HepG2 (cell line): ENCODE results near the gene TCEA3. TPM values are rescaled to one million over a fixed set of nuclear protein-coding genes. Genes with fewer than 3 reads are reported as not detected.
A peak's percentile ranks its signal among the peaks of the same experiment; 100 is the strongest.

Source experiments
- CBFB ChIP-seq: sonication (generic); formaldehyde crosslinking; IDR thresholded peaks from 2 replicates; pipeline ENCODE4 v1.4.0; 2020; ENCODE audit warnings: missing genetic modification reagents
- HES4 ChIP-seq: sonication (generic); formaldehyde crosslinking; IDR thresholded peaks from 2 replicates; pipeline ENCODE4 v1.9.0; 2021; ENCODE audit warnings: mild to moderate bottlenecking, missing genetic modification reagents, borderline replicate concordance
- SAP130 ChIP-seq: IDR thresholded peaks from 2 replicates; pipeline ENCODE4 v1.6.1; 2016; ENCODE audit warnings: low read depth
- SRSF1 ChIP-seq: fragments of 200-400 bp; formaldehyde crosslinking; optimal IDR thresholded peaks from 2 replicates; pipeline ENCODE3; 2017; ENCODE audit warnings: mild to moderate bottlenecking, low read depth, low read length, moderate library complexity
- ZMYM4 ChIP-seq: sonication (generic); formaldehyde crosslinking; IDR thresholded peaks from 2 replicates; pipeline ENCODE4 v1.8.1; 2023; ENCODE audit warnings: mild to moderate bottlenecking, missing genetic modification reagents
- ZNF264 ChIP-seq: sonication (generic); formaldehyde crosslinking; IDR thresholded peaks from 2 replicates; pipeline ENCODE4 v1.4.0; 2020; ENCODE audit warnings: missing genetic modification reagents
- polyA plus RNA-seq, 8 experiments: library from polyadenylated mRNA; depleted of rRNA in 3 of 8; stranded (reverse) in 7 of 8; unstranded in 1 of 8; fragments of >200 nt; fragmentation: Illumina TruSeq in 4 of 8; extraction: Trizol in 4 of 8; gene quantifications; 2 replicates each; pipeline versions ENCODE4 v1.2.1 to v1.2.3, GENCODE V29; 2011 to 2016; ENCODE audit warnings: low read depth in 4 of 8, missing spikeins in 1 of 8, mixed read lengths in 1 of 8; ENCODE audit not compliant: insufficient read depth in 1 of 8
- total RNA-seq, 5 experiments: library from RNA; depleted of rRNA; stranded (reverse); fragments of >200 nt; fragmentation: Illumina TruSeq; extraction: Trizol; gene quantifications; 2 replicates each; pipeline ENCODE4 v1.2.3, GENCODE V29; 2016; ENCODE audit warnings: low read depth in 1 of 5
- TF ChIP-seq, protein P1 (sequence below), 2 experiments: sonication (generic) in 1 of 2; formaldehyde crosslinking in 1 of 2; IDR thresholded peaks; 2 replicates each; pipeline versions ENCODE4 v1.6.1 to v1.9.0; 2014 to 2022; ENCODE audit warnings: antibody characterized with exemption in 1 of 2, borderline replicate concordance in 1 of 2, inconsistent platforms in 1 of 2, low read depth in 1 of 2, missing genetic modification reagents in 1 of 2
- TF ChIP-seq, protein P2 (sequence below): sonication (generic); formaldehyde crosslinking; IDR thresholded peaks from 2 replicates; pipeline ENCODE4 v1.8.1; 2022; ENCODE audit warnings: low read depth, mild to moderate bottlenecking, missing genetic modification reagents
- TF ChIP-seq, protein P3 (sequence below): IDR thresholded peaks from 2 replicates; pipeline ENCODE4 v1.4.0; 2020; ENCODE audit warnings: mild to moderate bottlenecking, missing genetic modification reagents
- TF ChIP-seq, protein P4 (sequence below): IDR thresholded peaks from 2 replicates; pipeline ENCODE4 v1.6.1; 2016; ENCODE audit warnings: control low read depth
- TF ChIP-seq, protein P5 (sequence below): IDR thresholded peaks from 2 replicates; pipeline ENCODE4 v1.6.1; 2016

TCEA3 gene
- total and polyA plus RNA-seq, 2 of the 13 experiments (the other 11 are each of a cell fraction or from before 2014, with no cell fraction given), result 55.5 to 84.6 TPM

DNA sequence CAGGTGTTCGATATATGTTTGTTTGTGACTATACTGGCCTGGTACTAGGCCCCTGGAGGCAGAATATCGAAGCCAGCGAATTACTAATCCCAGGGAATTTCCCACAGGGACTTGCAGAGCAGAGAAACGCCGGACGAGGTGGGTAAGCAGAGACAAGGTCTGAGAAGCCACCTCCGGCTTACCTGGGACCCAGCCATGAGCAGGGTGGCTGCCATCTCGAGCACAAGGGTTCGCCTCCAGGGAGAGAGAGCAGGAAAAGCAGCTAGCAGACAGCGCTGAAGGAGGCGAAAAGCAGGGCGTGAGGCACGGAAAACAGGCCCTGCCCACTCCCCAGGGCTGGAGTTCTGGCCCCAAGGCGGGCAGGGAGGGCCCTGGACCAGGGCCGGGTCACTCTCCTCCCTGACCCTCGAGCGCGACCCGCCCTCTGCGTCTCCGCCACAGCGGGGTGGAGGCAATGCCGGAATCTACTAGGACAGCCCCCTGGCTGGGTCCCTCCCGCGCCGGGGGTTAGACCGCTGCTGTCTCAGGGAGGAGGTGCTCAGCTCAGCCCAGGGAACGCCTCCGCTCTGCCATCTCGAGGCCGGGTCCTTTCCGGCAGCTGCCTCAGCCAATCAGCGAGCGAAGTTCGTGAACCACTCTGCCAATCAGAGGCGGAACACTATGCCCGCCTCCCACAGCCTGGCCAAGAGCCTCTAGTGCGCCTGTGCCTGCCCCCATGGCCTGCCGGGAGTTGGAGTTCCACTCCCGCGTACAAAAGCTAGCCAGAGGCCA, 56.6 kb downstream of the TCEA3 start (continued):
- TF ChIP-seq, protein P1, sequence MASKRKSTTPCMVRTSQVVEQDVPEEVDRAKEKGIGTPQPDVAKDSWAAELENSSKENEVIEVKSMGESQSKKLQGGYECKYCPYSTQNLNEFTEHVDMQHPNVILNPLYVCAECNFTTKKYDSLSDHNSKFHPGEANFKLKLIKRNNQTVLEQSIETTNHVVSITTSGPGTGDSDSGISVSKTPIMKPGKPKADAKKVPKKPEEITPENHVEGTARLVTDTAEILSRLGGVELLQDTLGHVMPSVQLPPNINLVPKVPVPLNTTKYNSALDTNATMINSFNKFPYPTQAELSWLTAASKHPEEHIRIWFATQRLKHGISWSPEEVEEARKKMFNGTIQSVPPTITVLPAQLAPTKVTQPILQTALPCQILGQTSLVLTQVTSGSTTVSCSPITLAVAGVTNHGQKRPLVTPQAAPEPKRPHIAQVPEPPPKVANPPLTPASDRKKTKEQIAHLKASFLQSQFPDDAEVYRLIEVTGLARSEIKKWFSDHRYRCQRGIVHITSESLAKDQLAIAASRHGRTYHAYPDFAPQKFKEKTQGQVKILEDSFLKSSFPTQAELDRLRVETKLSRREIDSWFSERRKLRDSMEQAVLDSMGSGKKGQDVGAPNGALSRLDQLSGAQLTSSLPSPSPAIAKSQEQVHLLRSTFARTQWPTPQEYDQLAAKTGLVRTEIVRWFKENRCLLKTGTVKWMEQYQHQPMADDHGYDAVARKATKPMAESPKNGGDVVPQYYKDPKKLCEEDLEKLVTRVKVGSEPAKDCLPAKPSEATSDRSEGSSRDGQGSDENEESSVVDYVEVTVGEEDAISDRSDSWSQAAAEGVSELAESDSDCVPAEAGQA (IDR thresholded peaks at IDR 0.05; ENCODE audit: low read depth), result no peak
- TF ChIP-seq, protein P1 (CRISPR knock-in tag; IDR thresholded peaks at IDR 0.05; ENCODE audit: borderline replicate concordance), result no peak
- TF ChIP-seq SRSF1 (no peak), CBFB (no peak), SAP130 (peak; percentile 89), HES4 (CRISPR knock-in tag) (peak; percentile 53; the same call in 1 of the 2 replicates), ZMYM4 (CRISPR knock-in tag) (peak; percentile 42), ZNF264 (no peak)
- TF ChIP-seq, protein P2, sequence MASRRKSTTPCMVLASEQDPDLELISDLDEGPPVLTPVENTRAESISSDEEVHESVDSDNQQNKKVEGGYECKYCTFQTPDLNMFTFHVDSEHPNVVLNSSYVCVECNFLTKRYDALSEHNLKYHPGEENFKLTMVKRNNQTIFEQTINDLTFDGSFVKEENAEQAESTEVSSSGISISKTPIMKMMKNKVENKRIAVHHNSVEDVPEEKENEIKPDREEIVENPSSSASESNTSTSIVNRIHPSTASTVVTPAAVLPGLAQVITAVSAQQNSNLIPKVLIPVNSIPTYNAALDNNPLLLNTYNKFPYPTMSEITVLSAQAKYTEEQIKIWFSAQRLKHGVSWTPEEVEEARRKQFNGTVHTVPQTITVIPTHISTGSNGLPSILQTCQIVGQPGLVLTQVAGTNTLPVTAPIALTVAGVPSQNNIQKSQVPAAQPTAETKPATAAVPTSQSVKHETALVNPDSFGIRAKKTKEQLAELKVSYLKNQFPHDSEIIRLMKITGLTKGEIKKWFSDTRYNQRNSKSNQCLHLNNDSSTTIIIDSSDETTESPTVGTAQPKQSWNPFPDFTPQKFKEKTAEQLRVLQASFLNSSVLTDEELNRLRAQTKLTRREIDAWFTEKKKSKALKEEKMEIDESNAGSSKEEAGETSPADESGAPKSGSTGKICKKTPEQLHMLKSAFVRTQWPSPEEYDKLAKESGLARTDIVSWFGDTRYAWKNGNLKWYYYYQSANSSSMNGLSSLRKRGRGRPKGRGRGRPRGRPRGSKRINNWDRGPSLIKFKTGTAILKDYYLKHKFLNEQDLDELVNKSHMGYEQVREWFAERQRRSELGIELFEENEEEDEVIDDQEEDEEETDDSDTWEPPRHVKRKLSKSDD (CRISPR knock-in tag), result no peak
- TF ChIP-seq, protein P3, sequence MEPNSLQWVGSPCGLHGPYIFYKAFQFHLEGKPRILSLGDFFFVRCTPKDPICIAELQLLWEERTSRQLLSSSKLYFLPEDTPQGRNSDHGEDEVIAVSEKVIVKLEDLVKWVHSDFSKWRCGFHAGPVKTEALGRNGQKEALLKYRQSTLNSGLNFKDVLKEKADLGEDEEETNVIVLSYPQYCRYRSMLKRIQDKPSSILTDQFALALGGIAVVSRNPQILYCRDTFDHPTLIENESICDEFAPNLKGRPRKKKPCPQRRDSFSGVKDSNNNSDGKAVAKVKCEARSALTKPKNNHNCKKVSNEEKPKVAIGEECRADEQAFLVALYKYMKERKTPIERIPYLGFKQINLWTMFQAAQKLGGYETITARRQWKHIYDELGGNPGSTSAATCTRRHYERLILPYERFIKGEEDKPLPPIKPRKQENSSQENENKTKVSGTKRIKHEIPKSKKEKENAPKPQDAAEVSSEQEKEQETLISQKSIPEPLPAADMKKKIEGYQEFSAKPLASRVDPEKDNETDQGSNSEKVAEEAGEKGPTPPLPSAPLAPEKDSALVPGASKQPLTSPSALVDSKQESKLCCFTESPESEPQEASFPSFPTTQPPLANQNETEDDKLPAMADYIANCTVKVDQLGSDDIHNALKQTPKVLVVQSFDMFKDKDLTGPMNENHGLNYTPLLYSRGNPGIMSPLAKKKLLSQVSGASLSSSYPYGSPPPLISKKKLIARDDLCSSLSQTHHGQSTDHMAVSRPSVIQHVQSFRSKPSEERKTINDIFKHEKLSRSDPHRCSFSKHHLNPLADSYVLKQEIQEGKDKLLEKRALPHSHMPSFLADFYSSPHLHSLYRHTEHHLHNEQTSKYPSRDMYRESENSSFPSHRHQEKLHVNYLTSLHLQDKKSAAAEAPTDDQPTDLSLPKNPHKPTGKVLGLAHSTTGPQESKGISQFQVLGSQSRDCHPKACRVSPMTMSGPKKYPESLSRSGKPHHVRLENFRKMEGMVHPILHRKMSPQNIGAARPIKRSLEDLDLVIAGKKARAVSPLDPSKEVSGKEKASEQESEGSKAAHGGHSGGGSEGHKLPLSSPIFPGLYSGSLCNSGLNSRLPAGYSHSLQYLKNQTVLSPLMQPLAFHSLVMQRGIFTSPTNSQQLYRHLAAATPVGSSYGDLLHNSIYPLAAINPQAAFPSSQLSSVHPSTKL (CRISPR knock-in tag), result peak; percentile 57
- TF ChIP-seq, protein P4, sequence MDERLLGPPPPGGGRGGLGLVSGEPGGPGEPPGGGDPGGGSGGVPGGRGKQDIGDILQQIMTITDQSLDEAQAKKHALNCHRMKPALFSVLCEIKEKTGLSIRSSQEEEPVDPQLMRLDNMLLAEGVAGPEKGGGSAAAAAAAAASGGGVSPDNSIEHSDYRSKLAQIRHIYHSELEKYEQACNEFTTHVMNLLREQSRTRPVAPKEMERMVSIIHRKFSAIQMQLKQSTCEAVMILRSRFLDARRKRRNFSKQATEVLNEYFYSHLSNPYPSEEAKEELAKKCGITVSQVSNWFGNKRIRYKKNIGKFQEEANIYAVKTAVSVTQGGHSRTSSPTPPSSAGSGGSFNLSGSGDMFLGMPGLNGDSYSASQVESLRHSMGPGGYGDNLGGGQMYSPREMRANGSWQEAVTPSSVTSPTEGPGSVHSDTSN (CRISPR knock-in tag), result peak; percentile 89
- TF ChIP-seq, protein P5, sequence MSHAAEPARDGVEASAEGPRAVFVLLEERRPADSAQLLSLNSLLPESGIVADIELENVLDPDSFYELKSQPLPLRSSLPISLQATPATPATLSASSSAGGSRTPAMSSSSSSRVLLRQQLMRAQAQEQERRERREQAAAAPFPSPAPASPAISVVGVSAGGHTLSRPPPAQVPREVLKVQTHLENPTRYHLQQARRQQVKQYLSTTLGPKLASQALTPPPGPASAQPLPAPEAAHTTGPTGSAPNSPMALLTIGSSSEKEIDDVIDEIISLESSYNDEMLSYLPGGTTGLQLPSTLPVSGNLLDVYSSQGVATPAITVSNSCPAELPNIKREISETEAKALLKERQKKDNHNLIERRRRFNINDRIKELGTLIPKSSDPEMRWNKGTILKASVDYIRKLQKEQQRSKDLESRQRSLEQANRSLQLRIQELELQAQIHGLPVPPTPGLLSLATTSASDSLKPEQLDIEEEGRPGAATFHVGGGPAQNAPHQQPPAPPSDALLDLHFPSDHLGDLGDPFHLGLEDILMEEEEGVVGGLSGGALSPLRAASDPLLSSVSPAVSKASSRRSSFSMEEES (CRISPR knock-in tag), result no peak
